ENCODE data around the gene MED13L.

Gene MED13L

DNA sequence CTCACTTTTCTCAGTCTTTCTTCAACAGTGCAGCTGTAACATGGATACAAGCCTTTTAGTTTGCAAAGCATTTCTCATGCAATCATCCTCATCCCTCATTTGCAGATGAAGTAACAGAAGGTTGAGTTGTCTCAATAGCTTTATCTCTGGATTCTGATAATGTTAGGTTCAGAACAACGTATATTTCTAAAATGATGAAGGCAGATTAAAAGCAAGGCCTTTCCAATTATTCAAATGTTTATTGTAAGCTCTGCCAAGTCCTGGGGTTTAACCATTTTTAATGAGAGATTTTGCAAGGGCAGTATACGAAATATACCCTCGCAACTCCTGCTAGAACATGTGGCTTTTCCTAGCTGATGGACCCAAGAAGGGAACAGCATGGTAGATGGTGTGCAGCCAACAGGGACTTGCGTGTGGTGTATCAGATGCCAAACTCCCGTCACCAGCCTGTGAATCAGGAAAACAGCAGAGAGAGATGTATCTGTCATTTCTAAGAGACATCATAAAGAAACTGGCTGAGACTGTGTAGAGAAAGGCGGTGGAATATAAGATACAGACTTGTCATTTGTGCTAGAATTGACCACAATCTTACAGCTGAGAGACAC, 319.7 kb downstream of the MED13L start:
- DNase-seq: no peak

DNA sequence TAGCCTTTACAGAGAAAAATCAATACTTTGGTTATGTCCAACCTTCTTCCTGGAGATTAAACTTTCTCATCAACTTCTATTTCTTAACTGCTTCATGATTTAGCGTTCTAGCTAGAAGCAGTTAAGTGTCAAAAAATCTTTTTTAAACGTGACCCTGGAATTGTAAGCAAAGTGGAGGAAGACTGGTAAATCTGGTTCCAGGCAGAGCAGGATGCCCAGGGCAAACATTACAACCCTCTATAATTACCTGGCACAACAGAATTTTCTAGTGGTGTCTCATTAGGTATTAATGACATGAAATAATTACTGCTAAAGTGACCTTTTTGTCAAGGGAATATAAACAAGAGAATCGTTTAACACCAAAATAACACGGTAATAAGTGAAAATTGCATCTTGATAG, 320.8 kb downstream of the MED13L start:
- no peak for DNase-seq

DNA sequence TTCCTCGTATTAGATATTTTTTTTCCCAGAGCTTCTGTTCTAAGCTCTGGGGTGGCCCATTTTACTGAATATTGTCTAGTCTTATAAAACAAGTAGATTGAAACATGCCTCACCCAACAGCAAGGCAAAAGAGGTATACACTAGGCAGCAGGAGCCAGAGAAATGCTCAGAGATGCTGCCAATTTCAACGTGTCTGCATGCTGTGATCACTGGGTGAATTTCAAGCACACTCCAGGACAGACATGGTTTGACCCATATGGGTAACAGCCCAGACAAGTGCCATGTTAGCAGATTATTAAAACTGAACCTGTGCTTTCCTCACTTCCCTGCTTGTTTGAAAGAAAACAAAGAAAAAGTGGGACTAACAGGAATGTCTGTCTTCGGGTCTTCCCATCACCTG, 321.3 kb downstream of the MED13L start:
- no peak for DNase-seq

DNA sequence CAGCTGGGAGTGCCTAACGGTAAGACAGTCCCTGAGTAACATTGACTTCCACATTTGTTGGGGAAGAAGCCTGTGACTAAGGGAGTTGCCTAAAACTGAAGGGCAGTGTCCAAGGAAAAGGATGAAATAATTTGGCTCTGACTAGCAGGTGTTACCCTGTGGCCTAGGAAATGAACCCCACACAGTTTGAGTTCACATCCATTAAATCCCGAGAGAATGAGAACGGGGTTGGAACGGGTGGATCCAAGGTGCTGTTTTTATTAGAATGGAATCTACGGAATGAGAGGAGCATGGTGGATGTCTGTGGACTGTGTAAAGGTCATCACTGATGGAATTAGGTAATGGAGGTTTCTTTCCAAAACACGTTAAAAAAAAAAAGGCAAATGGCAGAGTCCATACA, 324.0 kb downstream of the MED13L start:
- no peak for DNase-seq

DNA sequence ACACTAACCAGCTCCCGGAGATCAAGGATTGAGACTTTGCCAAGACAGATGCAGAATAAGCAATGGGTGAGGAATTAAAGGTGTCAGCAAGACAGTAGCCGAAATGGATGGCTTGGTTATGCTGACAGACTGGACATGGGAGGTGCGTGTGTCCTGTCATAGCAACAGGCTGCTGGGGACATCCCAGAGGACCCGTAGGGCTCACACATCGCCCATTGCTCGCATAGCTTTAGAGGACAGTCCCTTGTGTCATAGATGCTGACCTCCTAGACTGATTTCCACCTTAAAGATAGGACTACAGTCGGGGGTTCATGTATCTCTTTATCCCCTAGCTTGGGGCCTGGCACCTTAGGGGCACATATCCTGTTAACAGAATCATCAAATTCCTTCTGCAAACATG, 324.5 kb downstream of the MED13L start:
- DNase-seq: no peak

DNA sequence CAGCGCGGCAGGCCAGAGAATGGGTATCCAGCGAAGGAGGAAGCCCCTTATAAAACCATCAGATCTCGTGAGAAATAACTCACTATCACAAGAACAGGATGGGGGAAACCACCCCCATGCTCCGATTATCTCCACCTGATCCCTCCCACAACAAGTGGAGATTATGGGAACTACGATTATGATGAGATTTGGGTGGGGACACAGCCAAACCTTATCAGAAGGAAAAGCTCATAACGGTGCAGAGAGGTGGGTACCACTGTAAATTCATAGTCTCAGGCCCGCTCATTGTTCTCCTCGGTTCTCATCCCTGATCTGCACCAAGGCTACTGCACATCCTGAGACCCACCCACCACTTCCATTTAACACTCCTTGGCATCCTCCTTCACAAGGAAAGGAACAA, 326.5 kb downstream of the MED13L start:
- DNase-seq: no peak

DNA sequence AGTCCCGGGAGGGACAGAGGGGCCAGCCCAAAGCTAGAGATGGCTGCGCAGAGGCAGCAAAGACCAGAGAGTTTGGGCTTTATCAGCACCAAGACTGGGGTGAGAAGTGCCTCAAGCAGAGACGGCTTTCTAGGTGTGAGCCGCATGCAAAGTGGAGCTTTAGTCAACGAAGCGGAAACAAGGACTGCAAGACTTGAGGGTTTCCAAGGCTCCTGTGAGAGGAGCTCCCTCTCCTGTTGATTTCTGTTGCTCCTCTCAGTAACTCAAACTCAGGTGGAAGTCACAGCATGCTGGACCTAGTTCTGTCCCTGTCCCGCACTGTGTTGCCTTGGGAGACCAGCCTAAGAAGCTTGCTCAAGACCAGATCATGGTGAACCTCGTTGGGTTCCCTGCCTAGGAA, 327.8 kb downstream of the MED13L start:
- DNase-seq: no peak

DNA sequence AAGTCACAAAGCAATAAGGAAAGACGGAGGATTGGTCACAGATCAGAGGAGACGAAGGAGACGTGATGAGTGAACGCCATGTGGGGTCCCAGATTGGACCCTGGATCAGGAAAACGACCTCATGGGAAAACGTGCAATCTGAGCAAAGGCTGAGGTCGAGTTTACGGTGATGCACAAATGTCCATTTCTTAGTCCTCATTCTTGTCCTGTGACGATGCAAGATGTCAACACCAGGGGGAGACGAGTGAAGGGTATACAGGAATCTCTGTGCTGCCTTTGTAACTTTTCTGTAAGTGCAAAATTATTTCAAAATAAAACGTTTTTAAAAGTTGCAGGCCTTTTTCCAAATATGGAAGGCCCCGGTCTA, 329.8 kb downstream of the MED13L start:
- no peak for DNase-seq

DNA sequence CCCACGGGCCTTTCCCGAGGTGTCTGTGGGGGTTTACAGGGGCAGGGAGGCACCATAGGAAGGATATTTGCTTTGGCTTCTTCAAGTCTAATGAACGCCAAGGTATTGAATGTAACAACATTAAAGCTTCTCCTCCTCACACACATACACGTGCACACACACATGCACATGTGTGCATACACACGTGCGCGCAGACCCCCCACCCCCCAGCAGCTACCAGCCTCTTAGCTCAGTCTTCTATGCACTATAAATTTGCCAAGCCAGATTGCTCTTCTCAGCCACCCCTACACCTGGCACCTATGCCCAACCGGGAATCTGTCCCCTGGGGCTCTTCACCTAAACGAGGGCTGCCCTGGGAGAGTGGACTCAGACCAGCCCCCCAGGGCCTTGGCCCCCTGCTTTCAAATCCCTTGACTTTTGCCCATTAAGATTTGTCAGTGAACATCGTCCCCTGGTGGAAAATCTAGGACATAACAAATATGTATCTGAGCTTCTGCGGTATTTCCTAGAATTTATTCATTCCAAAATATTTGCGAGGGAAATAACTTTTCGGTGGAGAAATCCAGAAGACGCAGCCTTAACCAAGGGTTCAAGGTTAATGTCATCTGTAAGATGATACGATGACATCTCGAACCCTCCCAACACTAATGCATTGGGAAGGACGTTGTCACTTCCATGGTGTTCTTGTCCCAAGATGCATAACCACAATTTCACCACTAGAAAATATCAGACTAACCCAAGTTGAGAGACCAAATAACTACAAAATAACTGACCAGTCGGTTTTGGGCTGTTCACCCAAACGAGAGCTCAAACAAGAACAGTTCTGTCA, 330.4 kb downstream of the MED13L start:
- DNase-seq: no peak

DNA sequence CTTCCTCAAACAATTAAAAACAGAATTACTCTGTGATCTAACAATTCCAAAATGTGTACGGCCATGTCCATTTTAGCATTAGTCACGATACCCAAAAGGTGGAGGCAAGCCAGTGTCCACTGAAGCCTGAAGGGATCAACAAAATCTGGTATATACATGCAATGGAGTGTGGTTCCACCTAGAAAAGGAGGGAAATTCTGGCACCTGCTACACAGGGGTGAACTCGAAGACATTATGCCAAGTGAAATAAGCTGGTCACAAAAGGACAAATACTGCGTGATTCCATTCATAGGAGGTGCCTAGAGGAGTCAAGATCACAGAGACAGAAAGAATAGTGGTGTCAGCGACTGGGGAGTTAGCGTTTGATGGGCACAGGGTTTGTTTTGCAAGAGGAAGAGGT, 331.4 kb downstream of the MED13L start:
- no peak for DNase-seq

DNA sequence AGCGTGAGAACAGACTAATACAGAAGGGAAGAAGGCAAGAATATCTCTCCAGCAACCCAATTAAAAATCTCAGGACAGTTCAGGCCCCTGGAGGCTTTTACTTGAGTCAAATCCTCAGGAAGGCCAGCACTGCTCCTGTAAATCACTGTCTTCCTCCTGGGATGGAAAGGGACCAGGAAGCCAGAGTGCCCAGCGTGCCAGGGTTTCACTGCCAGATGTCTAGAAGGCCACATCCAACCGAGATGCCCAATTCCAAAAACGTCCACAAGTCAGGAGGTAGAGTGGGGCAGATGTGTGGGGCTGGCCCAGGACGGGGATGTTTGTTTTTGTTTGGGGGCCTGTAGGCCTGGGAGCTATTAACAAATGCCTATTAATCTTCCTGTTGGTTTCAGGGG, 332.0 kb downstream of the MED13L start:
- DNase-seq: no peak

DNA sequence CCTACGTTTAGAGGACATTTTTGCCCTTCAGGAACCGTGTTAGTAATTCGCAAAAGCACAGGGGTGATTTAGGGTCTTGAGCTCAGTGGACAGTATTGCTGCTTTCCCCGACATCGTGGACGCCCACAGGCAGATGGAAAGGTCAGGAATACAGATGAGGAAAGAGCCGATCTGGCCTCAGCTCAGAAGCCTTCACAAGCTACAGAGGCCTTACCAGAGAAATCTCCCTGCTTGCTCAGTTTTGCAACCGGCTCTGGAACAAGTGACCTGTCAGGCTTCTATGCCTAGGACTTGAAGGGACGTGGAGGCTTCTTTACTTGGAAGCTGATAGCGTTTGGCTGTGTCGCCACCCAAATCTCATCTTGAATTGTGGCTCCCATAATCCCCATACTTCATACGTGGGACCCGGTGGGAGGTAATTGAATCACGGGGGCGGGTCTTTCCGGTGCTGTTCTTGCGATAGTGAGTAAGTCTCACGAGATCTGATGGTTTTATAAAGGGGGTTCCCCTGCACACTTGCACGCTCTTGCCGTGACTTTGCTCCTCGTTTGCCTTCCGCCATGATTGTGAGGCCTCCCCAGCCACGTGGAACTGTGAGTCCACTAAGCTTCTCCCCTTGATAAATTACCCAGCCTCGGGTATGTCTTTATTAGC, 332.5 kb downstream of the MED13L start:
- no peak for DNase-seq

DNA sequence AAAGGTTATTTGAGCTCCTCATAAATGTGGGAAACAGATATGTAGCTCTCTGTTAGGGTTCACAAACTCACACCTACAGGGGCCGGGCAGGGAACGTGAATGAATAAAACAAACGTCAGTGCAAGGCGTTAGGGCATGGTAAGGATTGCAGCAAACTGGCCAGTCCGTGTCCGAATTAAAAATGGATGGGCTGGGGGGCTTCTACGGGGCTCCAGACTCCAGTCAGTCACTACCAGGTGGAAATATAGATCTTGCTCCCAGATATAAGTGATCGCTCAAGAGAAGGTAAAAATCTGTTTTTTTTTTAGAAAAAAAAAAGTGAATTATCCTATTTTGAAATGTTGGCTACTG, 333.1 kb downstream of the MED13L start:
- no peak for DNase-seq

DNA sequence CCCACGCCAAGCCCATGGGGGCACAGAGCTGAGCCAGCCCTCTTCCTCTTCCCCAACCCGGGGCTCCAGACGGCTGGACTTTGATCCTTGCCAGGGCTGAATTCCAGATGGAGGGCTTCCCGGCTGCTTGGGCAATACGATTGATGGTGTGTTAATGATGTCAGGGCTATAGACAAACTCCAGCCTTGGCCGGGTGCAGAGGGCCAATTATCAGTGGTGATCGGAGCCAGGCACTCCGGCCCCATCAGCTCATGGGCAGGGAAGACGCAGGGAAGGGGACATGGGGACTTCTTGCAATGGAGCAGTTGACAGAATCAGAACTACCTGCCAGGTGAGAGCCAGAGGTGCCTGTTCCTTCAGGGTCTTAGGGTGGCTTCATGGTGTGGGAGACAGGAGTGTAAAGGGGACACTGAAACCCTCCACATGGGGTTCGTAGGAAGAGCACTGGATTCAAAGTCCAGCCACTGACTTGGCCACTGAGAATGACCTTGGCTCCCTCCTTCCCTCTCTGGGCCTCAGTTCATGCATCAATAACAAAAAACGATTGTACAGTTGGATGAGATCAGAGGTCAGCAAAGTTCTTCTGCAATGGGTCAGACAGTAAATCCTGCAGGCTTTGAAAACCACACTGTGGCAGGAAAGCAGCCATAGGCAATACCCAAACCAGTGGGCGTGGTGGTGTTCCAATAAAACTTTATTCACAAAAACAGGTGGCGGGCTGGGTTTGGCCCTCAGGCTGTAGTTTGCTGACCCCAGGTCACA, 333.7 kb downstream of the MED13L start:
- no peak for DNase-seq

DNA sequence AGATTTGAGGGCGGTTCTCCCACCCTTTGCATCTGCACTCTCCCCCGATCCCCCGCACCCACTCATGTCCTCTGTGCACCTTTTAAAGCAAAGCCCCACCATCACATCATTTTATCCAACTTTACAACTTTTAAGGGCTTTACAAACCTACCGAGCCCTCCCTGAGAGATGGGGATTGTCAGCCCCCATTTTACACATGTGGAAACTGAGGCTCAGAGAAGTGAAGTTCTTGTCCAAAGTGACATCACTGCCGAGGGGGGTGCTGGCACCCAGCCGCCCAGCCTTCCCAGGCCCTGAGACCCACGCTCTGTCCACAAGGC, 334.2 kb downstream of the MED13L start:
- DNase-seq: no peak

DNA sequence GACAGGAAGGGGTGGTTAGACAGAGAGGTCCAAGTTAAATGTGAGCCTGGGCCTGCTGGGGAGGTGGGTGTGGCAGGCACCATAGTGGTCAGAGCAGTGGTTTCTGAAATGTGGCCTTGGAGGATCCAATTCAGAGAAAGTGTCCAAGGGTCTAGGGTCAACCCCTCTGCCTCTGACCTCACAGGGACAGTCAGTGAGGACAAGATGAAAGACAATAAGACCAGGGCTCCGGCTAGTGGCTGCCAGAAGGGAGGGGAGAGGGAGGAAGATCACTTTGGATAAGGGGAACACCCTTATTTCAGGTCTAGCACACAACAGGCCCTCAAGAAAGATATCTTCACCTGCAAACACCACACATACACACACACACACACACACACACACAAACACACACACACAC, 335.1 kb downstream of the MED13L start:
- no peak for DNase-seq

DNA sequence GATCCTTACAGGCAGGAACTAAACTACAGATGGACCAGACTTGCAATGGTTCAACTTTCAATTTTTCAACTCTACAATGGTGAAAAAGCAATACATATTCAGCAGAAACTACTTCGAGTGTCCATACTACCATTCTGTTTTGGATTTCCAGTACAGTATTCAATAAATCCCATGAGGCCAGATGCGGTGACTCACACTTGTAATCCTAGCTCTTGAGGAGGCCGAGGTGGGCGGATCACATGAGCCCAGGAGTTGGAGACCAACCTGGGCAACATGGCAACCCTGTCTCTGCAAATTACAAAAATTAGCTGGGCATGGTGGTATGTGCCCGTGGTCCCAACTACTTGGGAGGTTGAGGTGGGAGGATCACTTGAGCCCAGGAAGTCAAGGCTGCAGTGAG, 336.1 kb downstream of the MED13L start:
- no peak for DNase-seq

DNA sequence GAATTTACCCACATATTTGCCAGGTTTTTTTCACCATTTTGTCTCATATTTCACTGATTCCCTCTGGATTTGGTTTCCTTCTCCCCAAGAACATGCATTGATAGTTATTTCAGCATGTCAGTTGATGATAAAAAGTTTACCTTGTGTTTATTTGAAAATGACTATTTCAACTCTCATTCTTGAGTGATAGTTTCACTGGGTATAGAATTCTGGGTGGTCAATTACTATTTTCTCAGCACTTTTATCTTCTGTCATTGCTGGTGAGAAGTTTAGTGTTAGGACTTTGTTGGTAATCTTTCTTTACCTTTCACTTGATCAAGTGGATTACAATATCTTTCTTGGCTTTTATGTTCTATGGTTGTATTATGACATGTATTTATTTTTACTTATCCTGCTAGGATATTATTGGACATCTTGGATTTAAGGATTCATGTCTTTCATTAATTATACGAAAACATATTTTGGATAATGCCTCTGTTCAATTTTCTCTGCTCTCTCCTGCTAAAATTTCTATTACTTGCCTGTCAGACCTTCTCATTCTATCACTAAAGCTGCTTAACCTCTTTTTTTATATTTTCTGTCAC, 338.6 kb downstream of the MED13L start:
- DNase-seq: no peak

DNA sequence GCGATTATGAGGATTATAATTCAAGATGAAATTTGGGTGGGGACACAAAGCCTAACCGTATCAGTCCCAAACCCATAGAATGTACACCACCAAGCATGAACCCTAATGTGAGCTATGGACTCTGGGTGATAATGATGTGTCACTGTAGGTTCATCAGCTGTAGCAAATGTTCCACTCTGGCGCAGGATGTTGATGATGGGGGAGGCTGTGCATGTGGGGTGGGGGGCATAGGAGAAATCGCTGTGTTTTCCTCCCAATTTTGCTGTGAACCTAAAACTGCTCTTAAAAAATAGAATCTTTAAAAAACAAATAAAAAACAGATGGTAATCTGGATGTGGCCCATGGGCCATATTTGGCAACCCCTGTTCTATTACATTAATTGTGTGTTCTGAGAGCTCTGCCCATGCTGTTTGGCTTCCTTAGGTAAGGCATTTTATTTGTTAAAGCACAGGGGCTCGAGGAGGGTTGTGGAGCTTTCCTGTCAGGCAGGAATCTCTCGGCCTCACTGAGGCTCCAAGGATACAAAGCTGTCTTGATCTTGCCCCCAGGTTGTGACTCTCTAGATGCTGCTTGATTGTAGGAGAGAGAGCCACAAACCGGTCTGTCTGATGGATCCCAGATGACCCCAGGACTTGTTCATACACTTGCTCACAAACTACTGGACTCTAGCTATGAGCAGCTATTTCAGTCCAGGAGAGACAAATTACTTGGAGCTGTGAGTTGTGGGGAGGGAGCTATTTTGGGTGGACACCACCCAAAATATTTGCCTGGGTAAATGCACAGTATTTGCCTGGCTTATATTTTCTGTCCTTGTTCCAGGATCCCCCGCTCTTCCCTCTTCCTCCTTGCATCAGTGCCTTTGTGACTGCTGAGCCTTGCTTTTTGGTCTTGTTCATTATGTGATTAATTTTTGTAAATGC, 340.2 kb downstream of the MED13L start:
- DNase-seq: no peak

DNA sequence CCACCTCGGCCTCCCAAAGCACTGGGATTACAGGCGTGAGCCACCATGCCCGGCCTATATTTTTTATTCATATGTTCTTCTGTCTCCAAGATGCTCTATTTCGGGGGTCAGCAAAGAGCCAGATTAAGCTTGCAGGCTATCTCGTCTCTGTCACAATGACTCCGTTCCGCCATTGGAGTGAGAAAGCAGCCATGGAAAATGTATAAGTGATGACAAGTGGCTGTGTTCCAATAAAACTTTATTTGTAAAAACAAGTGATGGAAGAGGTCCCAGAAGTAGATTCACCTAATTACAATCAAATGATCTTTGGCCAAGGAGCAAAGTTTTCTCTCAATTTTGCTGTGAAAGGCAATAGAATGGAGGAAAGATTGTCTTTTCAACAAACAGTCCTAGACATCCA, 342.6 kb downstream of the MED13L start:
- no peak for DNase-seq

DNA sequence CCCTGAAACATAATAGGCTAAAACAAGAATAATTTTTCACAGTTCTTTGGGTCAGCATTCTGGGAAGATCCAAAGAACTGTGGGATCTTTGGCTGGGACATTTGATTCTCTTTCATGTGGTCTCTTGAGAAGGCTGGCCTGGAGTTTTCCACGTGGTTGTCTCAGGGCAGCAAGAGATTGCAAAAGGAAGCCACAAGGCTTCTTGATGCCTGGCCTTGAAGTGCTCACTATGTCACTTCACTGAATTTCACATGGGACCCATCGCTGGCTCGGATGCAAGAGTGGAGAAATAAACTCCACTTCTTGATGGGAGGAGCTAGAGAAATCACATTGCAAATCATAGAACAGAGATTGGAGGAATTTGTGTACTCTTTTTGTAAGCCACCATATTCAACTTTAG, 343.4 kb downstream of the MED13L start:
- DNase-seq: no peak

DNA sequence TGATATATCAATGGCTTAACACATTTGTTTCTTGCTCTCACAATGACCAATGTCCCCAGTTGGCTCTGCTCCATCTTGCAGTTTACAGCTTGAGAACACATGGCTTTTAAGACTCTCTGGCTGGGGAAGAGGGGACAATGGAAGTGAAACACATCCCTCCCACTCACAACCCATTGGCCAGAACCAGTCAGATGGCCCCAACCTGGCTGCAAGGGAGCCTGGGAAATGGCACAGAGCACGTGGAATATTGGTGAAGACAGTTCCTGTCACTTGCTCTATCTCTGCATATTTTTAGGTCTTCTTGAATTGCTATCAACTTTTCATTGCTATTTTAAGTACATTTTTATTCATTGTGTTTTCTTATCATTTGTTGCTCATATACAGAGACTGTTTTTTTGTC, 345.4 kb downstream of the MED13L start:
- DNase-seq: no peak
